H9 (cell line): ENCODE measurements around the gene GAL3ST3. TPM values are rescaled to one million over a fixed set of nuclear protein-coding genes. Genes with fewer than 3 reads are reported as not detected.

Experiments used
- DNase-seq: peaks from one replicate; pipeline ENCODE4 v3.0.0-alpha.2; 2017
- H2AFZ ChIP-seq: one replicate; pipeline ENCODE4 v1.6.1; 2013; ENCODE audit warnings: mild to moderate bottlenecking, low read length, control low read depth, moderate library complexity
- H2AK5ac ChIP-seq: 2 replicates; pipeline ENCODE4 v1.6.1; 2013; ENCODE audit warnings: low read length, control low read depth, mixed read lengths; ENCODE audit not compliant: insufficient read length
- H2BK120ac ChIP-seq: one replicate; pipeline ENCODE4 v1.6.1; 2013; ENCODE audit warnings: low read depth, mild to moderate bottlenecking, low read length, control low read depth, inconsistent platforms; ENCODE audit not compliant: poor library complexity, severe bottlenecking
- H2BK12ac ChIP-seq: 2 replicates; pipeline ENCODE4 v1.6.1; 2013; ENCODE audit warnings: low read length, control low read depth, mixed read lengths, low read depth; ENCODE audit not compliant: insufficient read length
- H2BK15ac ChIP-seq: 2 replicates; pipeline ENCODE4 v1.6.1; 2013; ENCODE audit warnings: low read depth, low read length, control low read depth
- H2BK20ac ChIP-seq: one replicate; pipeline ENCODE4 v1.6.1; 2013; ENCODE audit warnings: low read depth, mild to moderate bottlenecking, low read length, control low read depth, inconsistent platforms; ENCODE audit not compliant: poor library complexity, severe bottlenecking
- H2BK5ac ChIP-seq: 2 replicates; pipeline ENCODE4 v1.6.1; 2013; ENCODE audit warnings: low read length, control low read depth, mixed read lengths; ENCODE audit not compliant: insufficient read length
- H3K14ac ChIP-seq: 2 replicates; pipeline ENCODE4 v1.6.1; 2013; ENCODE audit warnings: low read length, control low read depth; ENCODE audit not compliant: insufficient read depth
- H3K18ac ChIP-seq: 2 replicates; pipeline ENCODE4 v1.6.1; 2013; ENCODE audit warnings: low read depth, mild to moderate bottlenecking, mixed read lengths, low read length, control low read depth; ENCODE audit not compliant: insufficient read length
- H3K23ac ChIP-seq: 2 replicates; pipeline ENCODE4 v1.6.1; 2013; ENCODE audit warnings: low read length, control low read depth, mixed read lengths, low read depth; ENCODE audit not compliant: insufficient read length
- H3K23me2 ChIP-seq: 2 replicates; pipeline ENCODE4 v1.6.1; 2013; ENCODE audit warnings: low read depth, mild to moderate bottlenecking, mixed read lengths, low read length, control low read depth; ENCODE audit not compliant: insufficient read length, poor library complexity, severe bottlenecking
- H3K27ac ChIP-seq: 2 replicates; pipeline ENCODE4 v1.5.1; 2013; ENCODE audit warnings: low read length, control low read depth, mixed read lengths, low read depth; ENCODE audit not compliant: insufficient read length
- H3K27me3 ChIP-seq: 2 replicates; pipeline ENCODE4 v1.6.1; 2013; ENCODE audit warnings: low read length, control low read depth, inconsistent platforms; ENCODE audit not compliant: insufficient read depth
- H3K4ac ChIP-seq: 2 replicates; pipeline ENCODE4 v1.6.1; 2013; ENCODE audit warnings: low read depth, mild to moderate bottlenecking, control low read depth, inconsistent platforms, low read length, moderate library complexity
- H3K4me1 ChIP-seq: 2 replicates; pipeline ENCODE4 v1.6.1; 2013; ENCODE audit warnings: low read length, control low read depth, inconsistent platforms; ENCODE audit not compliant: insufficient read depth
- H3K4me2 ChIP-seq: 2 replicates; pipeline ENCODE4 v1.6.1; 2013; ENCODE audit warnings: low read length, control low read depth, mixed read lengths; ENCODE audit not compliant: insufficient read length, insufficient read depth
- H3K56ac ChIP-seq: 2 replicates; pipeline ENCODE4 v1.6.1; 2013; ENCODE audit warnings: low read depth, mild to moderate bottlenecking, mixed read lengths, low read length, control low read depth; ENCODE audit not compliant: insufficient read length
- H3K79me1 ChIP-seq: 2 replicates; pipeline ENCODE4 v1.6.1; 2013; ENCODE audit warnings: low read depth, mild to moderate bottlenecking, moderate library complexity, low read length, control low read depth, inconsistent platforms; ENCODE audit not compliant: insufficient read depth, poor library complexity, severe bottlenecking
- H3K79me2 ChIP-seq: 2 replicates; pipeline ENCODE4 v1.6.1; 2013; ENCODE audit warnings: low read length, control low read depth, inconsistent platforms; ENCODE audit not compliant: insufficient read depth
- H3K9ac ChIP-seq: 2 replicates; pipeline ENCODE4 v1.6.1; 2013; ENCODE audit warnings: low read length, control low read depth, mixed read lengths; ENCODE audit not compliant: insufficient read length; ENCODE audit errors: extremely low read depth
- H3K9me3 ChIP-seq: one replicate; pipeline ENCODE4 v1.6.1; 2013; ENCODE audit warnings: low read depth, low read length, inconsistent platforms; ENCODE audit not compliant: control insufficient read depth
- H3T11ph ChIP-seq: one replicate; pipeline ENCODE4 v1.6.1; 2013; ENCODE audit warnings: mild to moderate bottlenecking, low read length, control low read depth, inconsistent platforms
- H4K20me1 ChIP-seq: one replicate; pipeline ENCODE4 v1.6.1; 2013; ENCODE audit not compliant: control insufficient read depth, insufficient read length, insufficient read depth
- H4K5ac ChIP-seq: 2 replicates; pipeline ENCODE4 v1.6.1; 2013; ENCODE audit warnings: low read depth, mild to moderate bottlenecking, mixed read lengths, low read length, control low read depth; ENCODE audit not compliant: insufficient read length
- H4K8ac ChIP-seq: replicated peaks from 2 replicates; pipeline ENCODE4 v1.6.1; 2013; ENCODE audit warnings: low read length, control low read depth, mixed read lengths, low read depth; ENCODE audit not compliant: insufficient read length
- H4K91ac ChIP-seq: 2 replicates; pipeline ENCODE4 v1.6.1; 2013; ENCODE audit warnings: low read depth, mild to moderate bottlenecking, moderate library complexity, mixed read lengths, low read length, control low read depth; ENCODE audit not compliant: insufficient read length
- H3K27ac Mint-ChIP-seq, 3 experiments: 2 replicates in 2 of 3; 3 replicates in 1 of 3; pipeline ENCODE4 v1.8.0; 2020 to 2021; ENCODE audit warnings: mixed read lengths in 3 of 3, mild to moderate bottlenecking in 1 of 3, moderate library complexity in 1 of 3
- H3K27me3 Mint-ChIP-seq: 2 replicates; pipeline ENCODE4 v1.8.0; 2021; ENCODE audit warnings: low read depth, mild to moderate bottlenecking, moderate library complexity, mixed read lengths
- H3K36me3 Mint-ChIP-seq, 3 experiments: 2 replicates in 2 of 3; 3 replicates in 1 of 3; pipeline ENCODE4 v1.8.0; 2020 to 2021; ENCODE audit warnings: low read depth in 3 of 3, mixed read lengths in 3 of 3; ENCODE audit not compliant: insufficient read depth in 1 of 3
- H3K4me1 Mint-ChIP-seq, 2 experiments: 2 replicates each; pipeline ENCODE4 v1.8.0; 2020; ENCODE audit warnings: mixed read lengths in 2 of 2
- H3K4me3 Mint-ChIP-seq, 2 experiments: 2 replicates in 1 of 2; 3 replicates in 1 of 2; pipeline ENCODE4 v1.8.0; 2020 to 2021; ENCODE audit warnings: mild to moderate bottlenecking in 2 of 2, mixed read lengths in 2 of 2, moderate library complexity in 1 of 2
- H3K9me3 Mint-ChIP-seq, 2 experiments: 2 replicates in 1 of 2; 3 replicates in 1 of 2; pipeline ENCODE4 v1.8.0; 2020; ENCODE audit warnings: mild to moderate bottlenecking in 2 of 2, mixed read lengths in 2 of 2, moderate library complexity in 1 of 2
- CTCF ChIP-seq: fragments of 200-600 bp; sonication (generic); conservative IDR thresholded peaks from 3 replicates; pipeline ENCODE4 v1.8.0; 2021; ENCODE audit warnings: antibody characterized with exemption, mild to moderate bottlenecking
- WGBS: extraction: QIAGEN DNeasy Blood & Tissue Kit; methylation state at CpG from one replicate; pipeline ENCODE4 v1.1.7; 2013; ENCODE audit warnings: missing lambda C conversion rate, low lambda C conversion rate, mixed read lengths; ENCODE audit not compliant: insufficient read length; ENCODE audit errors: extremely low coverage; 5-methylcytosine and 5-hydroxymethylcytosine counted together
- total RNA-seq: library from RNA; stranded (reverse); gene quantifications from 2 replicates; pipeline ENCODE4 v1.2.1, GENCODE V29; 2021

Gene GAL3ST3
- total RNA-seq, 1 experiment from 2014 or later: 17.2 TPM

GRCh38 chr11:66063900-66064299, 14.9 kb upstream of the GAL3ST3 start:
- Histone ChIP-seq H2AK5ac (no peak overlapping the region), H4K5ac (no peak overlapping the region), H3K27ac (no peak overlapping the region), H2AFZ (no peak overlapping the region), H2BK12ac (no peak overlapping the region), H2BK20ac (no peak overlapping the region), H3K56ac (no peak overlapping the region), H3K4me2 (no peak overlapping the region), H2BK5ac (no peak overlapping the region), H3K9me3 (no peaks in the 10 kb centered on the region), H3K79me2 (no peaks in the 10 kb centered on the region), H3K4ac (no peak overlapping the region), H4K20me1 (no peaks in the 10 kb centered on the region), H4K8ac (no peak overlapping the region), H3K9ac (no peak overlapping the region), H3T11ph (no peak overlapping the region), H3K79me1 (no peaks in the 10 kb centered on the region), H3K14ac (no peak overlapping the region), H3K18ac (no peak overlapping the region), H3K23ac (no peak overlapping the region), H3K23me2 (no peaks in the 10 kb centered on the region), H4K91ac (no peak overlapping the region), H2BK120ac (no peak overlapping the region), H3K27me3 (no peaks in the 10 kb centered on the region), H3K4me1 (no peaks in the 10 kb centered on the region), H2BK15ac (no peak overlapping the region)
- Mint-ChIP-seq H3K4me1 (peaks cover 5 to 8% of the 10 kb centered on the region in 2 experiments), H3K36me3 (peaks cover 71 to 95% (median 95%) of the 10 kb centered on the region in 3 experiments), H3K9me3 (no peaks in the 10 kb centered on the region), H3K27ac (no peak overlapping the region), H3K27me3 (no peaks in the 10 kb centered on the region), H3K4me3 (no peak overlapping the region)
- WGBS: no CpG with 5 or more reads among the region's 2 CpGs
- DNase-seq: no peak
- TF ChIP-seq CTCF: no peak
